GM21528 (cell line): ENCODE results near the gene LUZP2.

ENCODE experiments used
- ATAC-seq: cut with Tn5 transposase; IDR thresholded peaks from one replicate; pipeline ENCODE4 v1.9.1; 2021; ENCODE audit warnings: mild to moderate bottlenecking, moderate library complexity; ENCODE audit not compliant: unreplicated experiment, low FRiP score

Gene LUZP2

GRCh38 chr11:24704716-24705115, 207.9 kb downstream of the LUZP2 start:
- ATAC-seq, result no peak

DNA sequence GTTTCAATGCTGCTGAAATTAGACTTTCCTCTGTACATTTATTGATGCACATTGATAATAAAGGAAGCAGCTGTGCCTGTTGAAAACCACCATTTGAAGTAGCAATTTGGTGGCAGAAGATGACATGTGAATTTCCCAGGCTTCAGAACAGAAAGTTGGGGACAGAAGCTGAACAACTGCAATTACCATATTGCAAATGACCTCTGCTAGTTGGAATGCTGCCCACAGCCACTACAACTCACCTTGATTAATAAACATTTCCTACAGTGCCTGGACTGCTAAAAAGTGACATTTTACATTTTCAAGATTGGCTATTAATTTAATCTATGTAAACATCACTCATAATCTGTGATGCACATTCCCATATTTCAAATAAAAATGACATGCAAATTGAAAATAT, 208.6 kb downstream of the LUZP2 start:
- no peak for ATAC-seq

DNA sequence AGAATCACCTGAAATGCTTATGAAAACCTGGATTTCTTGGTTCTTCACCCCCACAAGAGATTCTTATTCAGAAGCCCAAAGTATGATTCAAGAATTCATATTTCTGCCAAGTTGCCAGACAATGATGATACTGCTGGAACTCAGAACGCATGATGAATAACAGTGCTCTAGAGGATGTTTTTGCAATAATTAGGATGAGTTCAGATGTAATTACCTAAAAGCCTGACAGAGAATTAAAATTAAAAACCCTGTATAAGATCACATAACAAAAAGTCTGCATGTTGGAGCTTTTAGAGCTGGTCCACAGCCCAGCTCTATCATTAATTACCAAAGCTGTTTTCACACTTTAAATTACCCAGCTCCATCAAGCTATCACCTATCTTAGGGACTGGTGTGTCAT, 211.8 kb downstream of the LUZP2 start:
- ATAC-seq, result no peak

- no peak for ATAC-seq
Measured at GRCh38 chr11:24709928-24710565, 213.2 kb downstream of the LUZP2 start.

DNA sequence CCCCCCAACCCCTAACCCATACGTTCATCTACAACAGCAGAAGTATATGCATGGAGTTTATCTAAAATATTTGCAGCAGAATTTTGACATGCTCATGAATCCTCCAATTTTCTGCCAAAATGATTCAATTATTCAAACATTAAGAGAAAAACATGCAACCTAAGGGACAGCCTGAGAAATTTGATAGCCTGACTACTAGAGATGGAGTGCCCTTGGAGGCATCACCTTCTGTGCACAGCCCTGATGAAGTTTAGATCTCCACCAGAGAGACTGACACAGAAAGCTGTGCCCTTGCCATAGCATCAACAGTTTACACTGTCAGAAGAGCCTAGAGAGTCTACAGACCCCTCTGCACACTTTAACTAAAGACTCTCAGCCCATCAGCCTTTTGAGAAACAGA, 217.7 kb downstream of the LUZP2 start:
- no peak for ATAC-seq

- no peak for ATAC-seq
Measured at GRCh38 chr11:24716403-24716802, 219.6 kb downstream of the LUZP2 start.

DNA sequence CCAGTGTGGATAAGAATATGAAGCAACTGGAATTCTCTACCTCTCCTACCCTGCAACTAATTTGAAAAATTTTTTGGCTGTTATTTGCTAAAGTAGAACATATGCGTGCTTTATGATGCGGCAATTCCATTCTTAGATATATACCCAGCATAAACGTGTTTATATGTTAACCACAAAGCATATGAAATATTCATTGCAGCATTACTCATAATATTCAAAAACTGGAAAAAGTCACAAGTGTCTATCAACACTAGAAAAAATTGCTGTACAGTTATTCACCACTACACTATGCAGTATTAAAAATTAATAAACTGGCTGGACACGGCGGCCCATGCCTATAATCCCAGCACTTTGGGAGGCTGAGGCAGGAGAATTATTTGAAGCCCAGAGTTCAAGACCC, 226.4 kb downstream of the LUZP2 start:
- ATAC-seq, result no peak

DNA sequence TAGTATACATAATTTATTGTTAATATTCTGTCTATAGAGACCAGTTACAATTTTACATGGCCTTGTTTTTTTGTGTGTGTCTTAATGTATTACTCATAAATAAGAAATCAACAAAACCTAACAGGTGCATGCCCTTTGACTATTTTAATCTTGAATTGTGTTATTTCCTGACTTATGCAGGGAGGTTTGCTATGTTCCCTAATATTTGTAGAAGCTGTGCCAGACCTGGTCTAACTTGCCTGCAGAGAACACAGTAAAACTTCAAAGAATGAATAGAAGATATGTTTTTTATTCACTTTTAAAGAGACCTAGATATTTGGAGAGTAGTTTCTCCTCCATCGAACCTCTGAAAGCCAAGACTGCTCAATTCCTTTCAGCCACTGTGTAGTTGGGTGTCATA, 234.7 kb downstream of the LUZP2 start:
- ATAC-seq, result no peak

DNA sequence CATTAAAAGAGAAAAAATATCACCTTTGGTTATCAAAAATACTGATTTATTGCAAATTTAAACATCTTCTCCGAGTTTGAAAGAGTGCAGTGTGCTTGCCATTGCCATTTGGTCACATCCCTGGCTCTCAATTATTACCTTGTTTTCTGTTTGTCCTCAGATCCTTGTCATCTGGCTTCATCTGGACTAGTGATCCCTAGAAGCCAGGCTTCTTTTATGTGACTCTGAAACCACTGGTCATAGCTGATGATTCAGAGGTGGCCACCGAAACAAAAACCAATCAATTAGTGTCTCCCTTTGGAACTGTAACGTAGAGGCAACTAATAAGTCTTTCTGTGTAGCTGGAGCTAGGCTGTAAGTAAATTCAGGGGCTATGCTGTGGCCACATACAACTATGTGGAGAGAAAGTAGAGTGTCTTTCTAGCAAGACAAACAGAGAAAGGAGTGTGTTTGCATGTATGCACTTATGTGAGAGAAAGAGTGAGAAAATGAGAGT, 237.9 kb downstream of the LUZP2 start:
- ATAC-seq, result no peak

- ATAC-seq, result no peak
Measured at GRCh38 chr11:24738972-24739371, 242.1 kb downstream of the LUZP2 start.

DNA sequence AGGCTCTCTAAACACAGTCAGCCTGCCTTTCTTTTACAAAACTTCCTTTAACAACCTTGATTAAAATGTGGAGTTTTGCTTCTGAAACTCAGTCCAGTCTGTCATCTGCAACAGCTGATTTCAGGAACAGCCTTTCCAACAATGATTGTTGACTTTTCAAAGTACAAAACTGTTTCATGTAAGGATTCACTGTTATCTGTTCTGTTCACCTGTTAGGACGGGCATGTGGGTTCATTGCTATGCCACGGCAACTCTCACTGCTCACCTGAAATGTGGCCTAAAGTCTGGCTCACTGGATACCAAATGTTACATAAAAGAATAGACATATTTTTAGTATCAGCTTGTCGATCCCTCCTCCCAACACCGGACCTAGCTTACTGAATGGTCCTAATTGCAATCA, 242.8 kb downstream of the LUZP2 start:
- ATAC-seq, result no peak

DNA sequence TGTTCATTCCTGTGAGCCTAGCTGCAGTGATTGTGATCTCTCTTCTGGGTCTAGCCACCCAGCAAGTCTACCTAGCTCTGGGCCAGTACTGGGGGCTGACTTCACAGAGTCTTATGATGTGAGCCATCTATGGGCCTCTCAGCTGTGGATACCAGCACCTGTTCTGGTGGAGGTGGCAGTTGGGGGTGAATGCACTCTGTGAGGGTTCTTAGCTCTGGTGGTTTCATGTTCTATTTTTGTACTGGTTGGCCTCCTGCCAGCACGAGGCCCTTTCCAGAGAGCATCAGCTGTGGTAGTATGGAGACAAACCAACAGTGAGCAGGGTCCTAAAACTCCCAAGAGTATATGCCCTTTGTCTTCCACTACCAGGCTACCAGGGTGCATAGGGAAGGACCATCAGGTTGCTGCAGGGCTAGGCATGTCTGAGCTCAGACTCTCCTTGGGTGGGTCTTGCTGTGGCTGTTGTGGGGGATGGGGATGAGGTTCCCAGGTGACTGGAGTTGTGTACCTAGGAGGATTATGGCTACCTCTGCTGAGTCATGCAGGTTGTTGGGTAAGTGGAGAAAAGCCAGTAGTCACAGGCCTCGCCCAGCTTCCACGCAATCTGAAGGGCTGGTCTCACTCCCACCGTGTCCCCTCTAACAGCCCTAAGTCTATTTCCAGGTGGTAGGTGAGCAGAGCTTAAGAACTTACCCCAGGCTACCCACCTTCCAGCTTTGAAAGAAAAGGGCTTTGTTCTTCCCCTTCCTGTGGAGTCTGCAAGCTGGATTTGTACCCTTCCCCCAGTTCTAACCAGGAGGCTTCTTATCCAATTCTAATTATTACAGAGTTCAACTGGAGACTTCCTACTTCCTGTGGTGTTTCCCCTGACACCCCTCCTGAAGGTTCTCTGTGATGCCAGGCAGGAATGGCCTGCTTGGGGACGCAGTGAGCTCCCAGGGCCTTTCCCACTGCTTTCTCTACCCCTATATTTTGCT, 250.7 kb downstream of the LUZP2 start:
- no peak for ATAC-seq

DNA sequence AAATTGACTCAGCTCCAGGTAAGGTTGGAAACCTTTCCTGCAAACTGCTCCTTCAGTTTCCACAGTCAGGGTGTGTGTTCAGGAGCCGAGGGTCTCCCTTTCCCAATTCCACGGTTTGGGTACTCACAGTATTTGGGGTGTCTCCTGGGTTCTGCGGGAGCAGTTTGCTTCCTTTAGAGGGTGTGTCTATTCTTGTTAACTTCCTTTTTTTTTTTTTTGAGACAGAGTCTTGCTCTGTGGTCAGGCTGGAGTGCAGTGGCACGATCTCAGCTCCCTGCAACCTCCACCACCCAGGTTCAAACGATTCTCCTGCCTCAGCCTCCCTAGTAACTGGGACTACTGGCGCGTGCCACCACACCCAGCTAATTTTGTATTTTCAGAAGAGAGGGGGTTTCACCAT, 251.4 kb downstream of the LUZP2 start:
- no peak for ATAC-seq

GRCh38 chr11:24754406-24754805, 257.6 kb downstream of the LUZP2 start:
- ATAC-seq, result no peak

DNA sequence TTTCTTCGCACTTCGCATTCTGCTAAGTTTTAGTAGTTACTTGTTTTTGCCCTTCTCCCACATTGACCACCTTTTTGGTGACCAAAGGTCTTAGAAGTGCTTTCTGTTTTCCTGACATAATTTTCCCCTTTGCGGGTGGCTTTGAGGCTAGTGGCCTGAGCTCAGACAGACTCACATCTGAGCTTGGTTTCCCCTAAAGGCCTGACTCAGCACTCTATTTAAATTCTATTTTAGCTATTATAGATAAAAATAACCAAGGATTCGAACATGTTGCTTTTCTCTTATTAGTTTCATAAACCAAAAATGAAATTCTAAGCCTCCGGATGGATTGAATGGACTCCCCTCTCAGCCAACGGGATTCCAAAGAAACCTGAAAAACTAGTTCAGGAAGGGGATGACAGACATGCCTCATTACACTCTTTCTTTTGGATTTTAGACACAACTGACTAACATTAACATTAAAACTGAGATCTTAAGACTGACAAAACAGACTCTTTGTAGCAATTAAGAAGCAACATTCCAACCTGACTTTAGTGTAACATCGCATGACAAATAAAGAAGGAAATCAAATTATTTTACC, 258.5 kb downstream of the LUZP2 start:
- ATAC-seq, result no peak

GRCh38 chr11:24759742-24760141, 262.9 kb downstream of the LUZP2 start:
- no peak for ATAC-seq

DNA sequence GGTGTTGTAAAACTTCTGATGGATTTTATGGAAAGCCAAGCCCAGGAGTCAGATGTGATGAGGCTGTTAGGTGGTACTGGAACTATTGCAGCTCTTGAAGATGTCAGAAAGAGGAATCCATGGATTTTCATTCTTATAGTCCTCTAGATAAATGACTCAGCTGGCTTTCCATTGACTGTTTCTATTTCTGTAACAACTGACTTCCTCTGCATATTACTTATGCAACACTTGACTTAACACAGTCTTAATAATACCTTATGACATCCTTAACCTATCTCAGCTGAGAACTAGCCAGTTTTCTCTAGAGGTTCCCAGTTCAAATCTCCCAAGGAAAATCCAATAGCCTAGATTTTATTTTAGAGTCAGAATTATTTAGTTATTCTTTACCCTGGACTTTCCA, 263.8 kb downstream of the LUZP2 start:
- no peak for ATAC-seq

GRCh38 chr11:24762076-24762475, 265.2 kb downstream of the LUZP2 start:
- ATAC-seq, result no peak

DNA sequence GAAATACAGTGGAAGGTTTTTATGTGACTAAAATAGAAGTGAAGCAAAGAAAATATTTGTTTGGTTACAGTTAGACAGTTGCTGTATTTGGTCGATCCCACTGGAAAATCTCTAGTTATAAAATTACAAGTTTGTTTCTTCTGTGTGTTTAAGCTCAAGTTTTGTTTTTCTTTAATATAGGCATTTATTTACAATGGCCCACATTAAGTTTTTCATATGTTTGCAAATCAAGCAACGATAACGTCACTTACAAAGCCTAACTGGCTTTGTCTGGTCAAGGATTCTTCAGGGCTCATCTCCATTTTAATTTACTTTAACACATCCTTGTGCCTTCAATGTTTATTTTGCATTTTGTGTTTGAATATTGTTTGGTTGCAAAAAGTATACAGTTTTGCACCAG, 270.6 kb downstream of the LUZP2 start:
- no peak for ATAC-seq

DNA sequence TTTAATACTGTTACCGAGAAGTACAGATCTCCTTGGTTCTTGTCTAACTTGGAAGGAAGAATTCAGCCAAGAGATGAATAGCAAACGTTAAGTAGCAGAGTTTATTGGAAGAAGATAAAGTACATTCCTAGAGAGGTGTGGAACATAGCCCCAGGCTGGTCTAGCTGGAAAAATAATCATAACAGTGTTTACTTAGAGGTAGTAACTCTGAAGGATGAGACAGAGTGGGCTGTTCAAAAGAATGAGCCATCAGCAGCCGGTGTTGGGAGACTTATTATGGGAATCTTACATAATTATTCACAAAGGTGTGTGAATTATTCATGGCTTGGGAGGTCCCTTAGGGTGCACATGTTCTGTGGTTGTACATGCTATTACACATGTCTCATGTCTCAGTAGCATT, 276.5 kb downstream of the LUZP2 start:
- ATAC-seq, result no peak

DNA sequence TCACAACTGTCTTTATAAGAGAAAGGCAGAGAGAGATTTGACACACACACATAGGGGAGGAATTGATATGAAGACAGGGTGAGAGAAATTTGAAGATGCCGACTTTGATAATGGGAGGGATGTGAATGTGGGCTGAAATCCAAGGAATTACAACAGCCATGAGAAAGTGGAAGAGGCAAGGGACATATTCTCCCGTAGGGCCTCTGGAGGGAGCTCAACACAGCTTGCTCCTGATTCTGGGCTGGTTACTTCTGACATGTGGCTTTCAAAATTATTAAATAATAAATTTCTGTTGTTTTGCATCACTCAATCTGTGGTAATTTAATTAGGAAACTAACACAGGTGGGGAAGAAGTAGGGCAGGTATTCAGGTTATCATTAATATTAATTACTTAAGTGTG, 282.9 kb downstream of the LUZP2 start:
- no peak for ATAC-seq
